B cell (primary cell): ENCODE data around the gene TEX51. TPM values are rescaled to one million over a fixed set of nuclear protein-coding genes. Genes with fewer than 3 reads are reported as not detected.

Source experiments
- ATAC-seq: fragments of 200-7000 bp; cut with Tn5 transposase; one replicate; pipeline ENCODE4 v1.10.0; 2021; ENCODE audit warnings: low read depth, mild to moderate bottlenecking, moderate number of reproducible peaks, moderate library complexity
- CTCF ChIA-PET: fragments of 350-600 bp; sonication (Branson Sonifier 250); formaldehyde crosslinking; loops from one replicate; lab custom pipeline; 2021; ENCODE audit warnings: antibody characterized with exemption, inconsistent platforms; lab: Charles Lee
- POLR2A ChIA-PET: fragments of 350-600 bp; sonication (Branson Sonifier 250); formaldehyde crosslinking; loops from one replicate; lab custom pipeline; 2021; ENCODE audit warnings: antibody characterized with exemption; lab: Charles Lee
- DNase-seq: peaks from one replicate; pipeline ENCODE4 v3.0.0; 2013
- H2AFZ ChIP-seq: 2 replicates; pipeline ENCODE4 v1.6.1; 2012; ENCODE audit warnings: mild to moderate bottlenecking, low read depth, low read length; ENCODE audit not compliant: insufficient read depth, poor library complexity, severe bottlenecking
- H3K27ac ChIP-seq, 2 donors: 1 replicate in 1 of 2; 2 replicates in 1 of 2; pipeline ENCODE4 v1.5.1; 2012 to 2013; ENCODE audit warnings: low read length in 2 of 2, mild to moderate bottlenecking in 2 of 2, moderate library complexity in 1 of 2
- H3K27me3 ChIP-seq, 4 experiments: fragments of 200-600 bp in 1 of 4; sonication (generic) in 1 of 4; replicated peaks in 1 of 4; 1 replicate in 2 of 4; 2 replicates in 2 of 4; pipeline versions ENCODE4 v1.6.1 to v1.7.0; 2013 to 2016; ENCODE audit warnings: low read length in 3 of 4, mild to moderate bottlenecking in 2 of 4, mixed read lengths in 1 of 4, moderate library complexity in 1 of 4; ENCODE audit not compliant: insufficient read depth in 4 of 4, control insufficient read depth in 3 of 4; ENCODE audit errors: control extremely low read depth in 1 of 4
- H3K36me3 ChIP-seq, 2 experiments: replicated peaks in 1 of 2; 1 replicate in 1 of 2; 2 replicates in 1 of 2; pipeline versions ENCODE4 v1.6.1 to v1.7.1; 2013; ENCODE audit warnings: low read length in 1 of 2; ENCODE audit not compliant: insufficient read depth in 2 of 2, control insufficient read depth in 1 of 2; ENCODE audit errors: control extremely low read depth in 1 of 2, extremely low read depth in 1 of 2
- H3K4me1 ChIP-seq, 2 donors: fragments of 200-600 bp in 1 of 2; sonication (generic) in 1 of 2; 1 replicate in 1 of 2; 2 replicates in 1 of 2; pipeline versions ENCODE4 v1.5.1 to v1.6.1; 2013 to 2017; ENCODE audit warnings: low read length in 2 of 2; ENCODE audit not compliant: control insufficient read depth in 2 of 2, insufficient read depth in 2 of 2
- H3K4me2 ChIP-seq: replicated peaks from 2 replicates; pipeline ENCODE3; 2012; ENCODE audit warnings: mild to moderate bottlenecking, low read depth, low read length; ENCODE audit not compliant: poor library complexity, severe bottlenecking
- H3K4me3 ChIP-seq, 5 experiments: fragments of 200-600 bp in 1 of 5; sonication (generic) in 1 of 5; 1 replicate in 3 of 5; 2 replicates in 2 of 5; pipeline versions ENCODE4 v1.5.1 to v1.7.0; 2011 to 2016; ENCODE audit warnings: low read length in 4 of 5, mild to moderate bottlenecking in 4 of 5, low read depth in 2 of 5, control low read depth in 1 of 5, moderate library complexity in 1 of 5; ENCODE audit not compliant: insufficient read depth in 1 of 5; ENCODE audit errors: control extremely low read depth in 1 of 5, extremely low read depth in 1 of 5
- H3K79me2 ChIP-seq: fragments of 200-600 bp; sonication (generic); one replicate; pipeline ENCODE4 v1.6.0; 2016; ENCODE audit warnings: low read length; ENCODE audit not compliant: control insufficient read depth, insufficient read depth
- H3K9ac ChIP-seq: fragments of 200-600 bp; sonication (generic); 2 replicates; pipeline ENCODE4 v1.6.1; 2017; ENCODE audit warnings: mild to moderate bottlenecking, low read length, moderate library complexity
- H3K9me3 ChIP-seq, 3 donors: one replicate each; pipeline versions ENCODE4 v1.6.1 to v1.7.1; 2013; ENCODE audit warnings: low read length in 2 of 3; ENCODE audit not compliant: control insufficient read depth in 2 of 3, insufficient read depth in 1 of 3; ENCODE audit errors: control extremely low read depth in 1 of 3
- H4K20me1 ChIP-seq: 2 replicates; pipeline ENCODE4 v1.6.0; 2012; ENCODE audit warnings: mild to moderate bottlenecking, low read length; ENCODE audit not compliant: insufficient read depth, control insufficient read depth, poor library complexity, severe bottlenecking
- H3K27ac Mint-ChIP-seq: one replicate; pipeline ENCODE4 v1.8.0; 2021; ENCODE audit warnings: mixed read lengths
- H3K27me3 Mint-ChIP-seq: one replicate; pipeline ENCODE4 v1.8.0; 2021; ENCODE audit warnings: mixed read lengths
- H3K4me1 Mint-ChIP-seq: one replicate; pipeline ENCODE4 v1.8.0; 2021; ENCODE audit warnings: mixed read lengths
- H3K4me3 Mint-ChIP-seq: one replicate; pipeline ENCODE4 v1.8.0; 2021; ENCODE audit warnings: mixed read lengths
- H3K9me3 Mint-ChIP-seq: one replicate; pipeline ENCODE4 v1.8.0; 2022; ENCODE audit warnings: mixed read lengths; ENCODE audit not compliant: insufficient read depth
- CTCF ChIP-seq: fragments of 200-600 bp; IDR thresholded peaks from one replicate; pipeline ENCODE4 v1.8.0; 2022; ENCODE audit warnings: antibody characterized with exemption, mild to moderate bottlenecking
- EZH2 ChIP-seq: IDR thresholded peaks from 2 replicates; pipeline ENCODE4 v1.6.1; 2012; ENCODE audit warnings: borderline replicate concordance, low read depth, mild to moderate bottlenecking, moderate library complexity, low read length; ENCODE audit not compliant: insufficient read depth, poor library complexity, severe bottlenecking
- WGBS: methylation state at CpG from one replicate; pipeline ENCODE4 v1.1.5; 2013; ENCODE audit warnings: missing lambda C conversion rate; ENCODE audit not compliant: insufficient coverage; 5-methylcytosine and 5-hydroxymethylcytosine counted together
- intact Hi-C: fragments of 100-400 bp; cut with micrococcal nuclease; formaldehyde crosslinking; loops from one replicate; pipeline ENCODE4 v1.10.0; 2022
- polyA plus RNA-seq: library from polyadenylated mRNA; depleted of rRNA; stranded (reverse); fragments of >200 nt; gene quantifications from 2 replicates; pipeline ENCODE4 v1.2.3, GENCODE V29; 2012
- total RNA-seq, 2 donors: library from RNA; stranded (reverse); fragments of 120-200 nt in 1 of 2; gene quantifications; 1 replicate in 1 of 2; 2 replicates in 1 of 2; pipeline versions ENCODE4 v1.2.3 to v1.2.4, GENCODE V29; 2013 to 2022

TEX51 gene
- total and polyA plus RNA-seq, 2 donors (not counting 1 experiment from before 2014, with no cell fraction given) = not detected

- Histone ChIP-seq H3K36me3 (no peaks in the 10 kb centered on the region), H3K4me2 (no peak overlapping the region), H3K4me1 (no peaks in the 10 kb centered on the region), H3K79me2 (no peaks in the 10 kb centered on the region), H3K27ac (no peak overlapping the region), H3K9ac (no peak overlapping the region), H3K27me3 (peaks cover 0 to 3% (median 0%) of the 10 kb centered on the region in 4 experiments), H2AFZ (no peak overlapping the region), H3K4me3 (no peak overlapping the region), H3K9me3 (peaks cover 0 to 10% (median 0%) of the 10 kb centered on the region in 3 donors), H4K20me1 (no peaks in the 10 kb centered on the region)
- POLR2A ChIA-PET = no interaction called here
- no peak for ATAC-seq
- Mint-ChIP-seq H3K27me3 (peaks cover 9% of the 10 kb centered on the region), H3K4me3 (no peak overlapping the region), H3K9me3 (peaks cover 4% of the 10 kb centered on the region), H3K27ac (no peak overlapping the region), H3K4me1 (no peaks in the 10 kb centered on the region)
- WGBS = 92% methylated on average over 3 of the region's 4 CpGs
- DNase-seq = no peak
- intact Hi-C loops = no loop called here
- CTCF ChIA-PET = no interaction called here
- TF ChIP-seq CTCF (no peak), EZH2 (no peak)
Measured at GRCh38 chr2:126943612-126944348, 45.1 kb downstream of the TEX51 start.

GRCh38 chr2:126945118-126945517 is 46.4 kb downstream of the TEX51 start:
- ChIA-PET POLR2A (no interaction called here), CTCF (no interaction called here)
- H4K20me1 ChIP-seq = no peaks in the 10 kb centered on the region
- Mint-ChIP-seq H3K9me3 (peaks cover 4% of the 10 kb centered on the region), H3K4me1 (no peaks in the 10 kb centered on the region), H3K4me3 (no peak overlapping the region), H3K27me3 (peaks cover 9% of the 10 kb centered on the region), H3K27ac (no peak overlapping the region)
- 17% methylated on average over 4 of the region's 6 CpGs for WGBS
- H3K9ac ChIP-seq = no peak overlapping the region
- H3K4me2 ChIP-seq = no peak overlapping the region
- TF ChIP-seq EZH2 (no peak), CTCF (no peak)
- peaks cover 0 to 3% (median 0%) of the 10 kb centered on the region in 4 experiments for H3K27me3 ChIP-seq
- intact Hi-C loops = no loop called here
- H3K27ac ChIP-seq = no peak overlapping the region
- ATAC-seq = no peak
- no peaks in the 10 kb centered on the region for H3K4me1 ChIP-seq
- no peak overlapping the region for H3K4me3 ChIP-seq
- no peak overlapping the region for H2AFZ ChIP-seq
- DNase-seq = no peak
- H3K9me3 ChIP-seq = peaks cover 0 to 10% (median 0%) of the 10 kb centered on the region in 3 donors
- no peaks in the 10 kb centered on the region for H3K36me3 ChIP-seq
- H3K79me2 ChIP-seq = no peaks in the 10 kb centered on the region
